Natural killer cell (primary cell): ENCODE measurements around the gene XBP1. TPM values are rescaled to one million over a fixed set of nuclear protein-coding genes. Genes with fewer than 3 reads are reported as not detected.

Source experiments
- ATAC-seq, 3 donors: fragments of 150-1000 bp in 2 of 3; fragments of 200-7000 bp in 1 of 3; cut with Tn5 transposase; 1 replicate in 1 of 3; 2 replicates in 2 of 3; pipeline ENCODE4 v1.10.0; 2021; ENCODE audit warnings: mild to moderate bottlenecking in 2 of 3, moderate library complexity in 2 of 3
- DNase-seq, 2 donors: peaks; one replicate each; pipeline versions ENCODE4 v3.0.0 to v3.0.0-alpha.2; 2013 to 2021; ENCODE audit warnings: mixed read lengths in 1 of 2
- H3K27ac ChIP-seq: one replicate; pipeline ENCODE4 v1.5.1; 2013; ENCODE audit warnings: mild to moderate bottlenecking, low read length
- H3K27me3 ChIP-seq: one replicate; pipeline ENCODE4 v1.6.1; 2013; ENCODE audit warnings: low read length; ENCODE audit not compliant: control insufficient read depth, insufficient read depth
- H3K36me3 ChIP-seq: one replicate; pipeline ENCODE4 v1.6.1; 2013; ENCODE audit warnings: low read length; ENCODE audit not compliant: control insufficient read depth, insufficient read depth
- H3K4me1 ChIP-seq: one replicate; pipeline ENCODE4 v1.6.1; 2013; ENCODE audit warnings: low read length; ENCODE audit not compliant: control insufficient read depth, insufficient read depth
- H3K4me3 ChIP-seq: one replicate; pipeline ENCODE4 v1.5.1; 2013; ENCODE audit warnings: low read length
- H3K9me3 ChIP-seq: one replicate; pipeline ENCODE4 v1.6.1; 2013; ENCODE audit warnings: low read length; ENCODE audit not compliant: control insufficient read depth, insufficient read depth
- H3K27ac Mint-ChIP-seq, 2 donors: one replicate each; pipeline ENCODE4 v1.8.0; 2022; ENCODE audit warnings: mild to moderate bottlenecking in 2 of 2, mixed read lengths in 2 of 2, moderate library complexity in 1 of 2
- H3K27me3 Mint-ChIP-seq, 2 donors: one replicate each; pipeline ENCODE4 v1.8.0; 2022; ENCODE audit warnings: low read depth in 2 of 2, mixed read lengths in 2 of 2
- H3K36me3 Mint-ChIP-seq: one replicate; pipeline ENCODE4 v1.8.0; 2022; ENCODE audit warnings: mixed read lengths
- H3K4me1 Mint-ChIP-seq, 2 donors: one replicate each; pipeline ENCODE4 v1.8.0; 2022; ENCODE audit warnings: mixed read lengths in 2 of 2
- H3K4me3 Mint-ChIP-seq: one replicate; pipeline ENCODE4 v1.8.0; 2022; ENCODE audit warnings: mild to moderate bottlenecking, moderate library complexity, mixed read lengths
- H3K9me3 Mint-ChIP-seq, 2 donors: one replicate each; pipeline ENCODE4 v1.8.0; 2022; ENCODE audit warnings: mixed read lengths in 2 of 2
- CTCF ChIP-seq: fragments of 200-600 bp; IDR thresholded peaks from one replicate; pipeline ENCODE4 v1.8.0; 2022; ENCODE audit warnings: antibody characterized with exemption
- WGBS: methylation state at CpG from one replicate; pipeline ENCODE4 v1.1.7; 2013; ENCODE audit warnings: missing lambda C conversion rate; ENCODE audit not compliant: insufficient coverage; 5-methylcytosine and 5-hydroxymethylcytosine counted together
- intact Hi-C: fragments of 100-400 bp; cut with micrococcal nuclease; formaldehyde crosslinking; loops from one replicate; pipeline ENCODE4 v1.14.2; 2022
- total RNA-seq, 4 donors: library from RNA; stranded (reverse); fragments of 120-200 nt in 1 of 4; gene quantifications; one replicate each; pipeline versions ENCODE4 v1.2.3 to v1.2.4, GENCODE V29; 2013 to 2022

The XBP1 gene
- total RNA-seq, 3 donors from 2014 or later (not counting 1 experiment from before 2014, with no cell fraction given) = 221 to 240 (median 224) TPM

GRCh38 chr22:28798810-28799605, 1.4 kb downstream of the XBP1 start:
- Histone ChIP-seq H3K4me1 (peaks cover 45% of the 10 kb centered on the region), H3K9me3 (no peaks in the 10 kb centered on the region), H3K36me3 (peaks cover 40% of the 10 kb centered on the region), H3K4me3 (peak overlapping the region; percentile 69), H3K27me3 (no peaks in the 10 kb centered on the region), H3K27ac (peak overlapping the region; percentile 92)
- intact Hi-C loops = loop anchor here (1.0 to 2.0 kb wide), 2 partner anchors 12 to 30 kb away; no protein-coding TSS in a partner anchor
- ATAC-seq (peak in 1 of 3 donors; percentile 24), DNase-seq (peak; percentile 37 to 51)
- Mint-ChIP-seq H3K9me3 (no peaks in the 10 kb centered on the region), H3K27ac (peak overlapping the region; percentile 92 to 96), H3K4me3 (peak overlapping the region; percentile 93), H3K27me3 (no peaks in the 10 kb centered on the region), H3K4me1 (peaks cover 71 to 72% of the 10 kb centered on the region in 2 donors), H3K36me3 (peaks cover 35% of the 10 kb centered on the region)
- WGBS = under 1% methylated on average over 7 of the region's 7 CpGs
- TF ChIP-seq CTCF = no peak

GRCh38 chr22:28795932-28796856, 4.2 kb downstream of the XBP1 start:
- Mint-ChIP-seq H3K4me3 (peak overlapping the region; percentile 93), H3K36me3 (peaks cover 37% of the 10 kb centered on the region), H3K27me3 (no peaks in the 10 kb centered on the region), H3K27ac (peak overlapping the region; percentile 92 to 96), H3K4me1 (peaks cover 80 to 81% of the 10 kb centered on the region in 2 donors), H3K9me3 (no peaks in the 10 kb centered on the region)
- Histone ChIP-seq H3K4me1 (peaks cover 55% of the 10 kb centered on the region), H3K9me3 (no peaks in the 10 kb centered on the region), H3K36me3 (peaks cover 46% of the 10 kb centered on the region), H3K27me3 (no peaks in the 10 kb centered on the region), H3K27ac (no peak overlapping the region), H3K4me3 (no peak overlapping the region)
- intact Hi-C loops = no loop called here
- 58% methylated on average over 5 of the region's 5 CpGs for WGBS
- DNase-seq (no peak), ATAC-seq (no peak)
- no peak for TF ChIP-seq CTCF

- Histone ChIP-seq H3K4me3 (no peak overlapping the region), H3K36me3 (peaks cover 46% of the 10 kb centered on the region), H3K9me3 (no peaks in the 10 kb centered on the region), H3K27me3 (no peaks in the 10 kb centered on the region), H3K4me1 (peaks cover 63% of the 10 kb centered on the region), H3K27ac (peak overlapping the region; percentile 19)
- peaks cover 86 to 89% of the 10 kb centered on the region in 2 donors for H3K4me1 Mint-ChIP-seq
- peak overlapping the region; percentile 93 for H3K4me3 Mint-ChIP-seq
- DNase-seq = no peak
- peak overlapping the region; percentile 92 to 96 for H3K27ac Mint-ChIP-seq
- WGBS = 83% methylated on average over 6 of the region's 6 CpGs
- TF ChIP-seq CTCF = no peak
- no peak for ATAC-seq
- H3K9me3 Mint-ChIP-seq = no peaks in the 10 kb centered on the region
- no peaks in the 10 kb centered on the region for H3K27me3 Mint-ChIP-seq
- peaks cover 37% of the 10 kb centered on the region for H3K36me3 Mint-ChIP-seq
- intact Hi-C loops = no loop called here
These were observed 5.2 kb downstream of the XBP1 start for GRCh38 chr22:28795071-28795693.
